ENCODE data around the gene FGF3.
A peak's percentile ranks its signal among the peaks of the same experiment; 100 is the strongest.

Gene FGF3

GRCh38 chr11:69803604-69804218 is 15.5 kb downstream of the FGF3 start:
- DNase-seq (ENCODE audit: low spot score) = no peak

GRCh38 chr11:69803022-69803421 is 16.2 kb downstream of the FGF3 start:
- no peak for DNase-seq (ENCODE audit: low spot score)

GRCh38 chr11:69802590-69802989 is 16.6 kb downstream of the FGF3 start:
- no peak for DNase-seq (ENCODE audit: low spot score)

- DNase-seq (ENCODE audit: low spot score) = peak; percentile 76
These were observed 17.5 kb downstream of the FGF3 start for GRCh38 chr11:69801513-69802335.

GRCh38 chr11:69800278-69800677 is 18.9 kb downstream of the FGF3 start:
- DNase-seq (ENCODE audit: low spot score) = no peak

- DNase-seq (ENCODE audit: low spot score) = no peak
These were observed 19.6 kb downstream of the FGF3 start for GRCh38 chr11:69799582-69799981.

- DNase-seq (ENCODE audit: low spot score) = no peak
These were observed 20.1 kb downstream of the FGF3 start for GRCh38 chr11:69799097-69799496.

GRCh38 chr11:69797737-69798528 is 21.3 kb downstream of the FGF3 start:
- DNase-seq (ENCODE audit: low spot score) = no peak

- no peak for DNase-seq (ENCODE audit: low spot score)
These were observed 22.1 kb downstream of the FGF3 start for GRCh38 chr11:69797156-69797555.

GRCh38 chr11:69796063-69796462 is 23.2 kb downstream of the FGF3 start:
- DNase-seq (ENCODE audit: low spot score) = no peak

- DNase-seq (ENCODE audit: low spot score) = no peak
These were observed 27.7 kb downstream of the FGF3 start for GRCh38 chr11:69791276-69792180.

GRCh38 chr11:69788956-69789355 is 30.3 kb downstream of the FGF3 start:
- no peak for DNase-seq (ENCODE audit: low spot score)

- DNase-seq (ENCODE audit: low spot score) = no peak
These were observed 31.3 kb downstream of the FGF3 start for GRCh38 chr11:69787906-69788305.

- no peak for DNase-seq (ENCODE audit: low spot score)
These were observed 31.8 kb downstream of the FGF3 start for GRCh38 chr11:69787457-69787856.

GRCh38 chr11:69781241-69781640 is 38.0 kb downstream of the FGF3 start:
- DNase-seq (ENCODE audit: low spot score) = no peak

GRCh38 chr11:69778373-69778772 is 40.8 kb downstream of the FGF3 start:
- DNase-seq (ENCODE audit: low spot score) = no peak

GRCh38 chr11:69775163-69775755 is 44.0 kb downstream of the FGF3 start, which contains the start of gene FGF4:
Gene FGF4, minus strand, starts transcription at chr11:69775341. Its CDS starts 257 bp downstream, at chr11:69775084.
- peak; percentile 60 for DNase-seq (ENCODE audit: low spot score)

- peak; percentile 64 for DNase-seq (ENCODE audit: low spot score)
These were observed 44.7 kb downstream of the FGF3 start for GRCh38 chr11:69774354-69775162.

GRCh38 chr11:69773626-69774353 is 45.4 kb downstream of the FGF3 start:
- no peak for DNase-seq (ENCODE audit: low spot score)

GRCh38 chr11:69771466-69771865 is 47.8 kb downstream of the FGF3 start:
- DNase-seq (ENCODE audit: low spot score) = no peak
